ENCODE data around the gene CADM1.

DNA sequence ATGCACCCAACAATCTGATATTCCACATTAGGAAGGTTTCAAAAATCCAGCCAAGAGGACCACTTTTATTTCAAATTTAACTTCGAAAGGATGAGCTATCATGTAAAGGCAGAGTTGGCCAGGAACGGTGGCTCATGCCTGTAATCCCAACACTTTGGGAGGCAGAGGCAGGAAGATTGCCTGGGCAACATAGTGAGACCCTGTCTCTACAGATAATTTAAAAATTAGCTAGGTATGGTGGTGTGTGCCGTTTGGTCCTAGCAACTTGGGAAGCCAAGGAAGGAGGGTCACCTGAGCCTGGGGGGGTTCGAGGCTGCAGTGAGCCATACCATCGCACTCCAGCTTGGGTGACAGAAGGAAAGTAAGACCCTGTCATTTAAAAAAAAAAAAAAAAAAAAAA, 96.7 kb downstream of the CADM1 start:
- TF ChIP-seq POLR2A (IDR thresholded peaks at IDR 0.05; ENCODE audit: low read length): no peak
- TF ChIP-seq GATA1 (IDR thresholded peaks at IDR 0.05; ENCODE audit: low read depth, low read length): no peak
